ENCODE measurements around the gene RAD18.

The RAD18 gene

DNA sequence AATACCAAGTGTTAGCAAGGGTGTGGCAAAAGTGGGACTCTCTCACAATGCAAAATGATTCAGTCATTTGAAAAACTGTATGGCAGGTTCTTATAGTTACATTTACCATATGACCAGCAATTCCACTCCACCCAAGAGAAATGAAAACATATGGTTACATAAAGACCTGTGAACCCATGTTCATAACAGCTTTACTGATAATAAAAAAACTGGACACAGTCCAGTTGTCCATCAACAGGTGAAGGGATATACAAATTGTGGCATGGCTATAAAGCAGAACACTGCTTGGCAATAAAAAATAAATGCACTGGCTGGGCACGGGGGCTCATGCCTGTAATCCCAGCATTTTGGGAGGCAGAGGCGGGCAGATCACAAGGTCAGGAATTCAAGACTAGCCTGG lies 30.8 kb downstream of the RAD18 start:
- TF ChIP-seq, protein P1, sequence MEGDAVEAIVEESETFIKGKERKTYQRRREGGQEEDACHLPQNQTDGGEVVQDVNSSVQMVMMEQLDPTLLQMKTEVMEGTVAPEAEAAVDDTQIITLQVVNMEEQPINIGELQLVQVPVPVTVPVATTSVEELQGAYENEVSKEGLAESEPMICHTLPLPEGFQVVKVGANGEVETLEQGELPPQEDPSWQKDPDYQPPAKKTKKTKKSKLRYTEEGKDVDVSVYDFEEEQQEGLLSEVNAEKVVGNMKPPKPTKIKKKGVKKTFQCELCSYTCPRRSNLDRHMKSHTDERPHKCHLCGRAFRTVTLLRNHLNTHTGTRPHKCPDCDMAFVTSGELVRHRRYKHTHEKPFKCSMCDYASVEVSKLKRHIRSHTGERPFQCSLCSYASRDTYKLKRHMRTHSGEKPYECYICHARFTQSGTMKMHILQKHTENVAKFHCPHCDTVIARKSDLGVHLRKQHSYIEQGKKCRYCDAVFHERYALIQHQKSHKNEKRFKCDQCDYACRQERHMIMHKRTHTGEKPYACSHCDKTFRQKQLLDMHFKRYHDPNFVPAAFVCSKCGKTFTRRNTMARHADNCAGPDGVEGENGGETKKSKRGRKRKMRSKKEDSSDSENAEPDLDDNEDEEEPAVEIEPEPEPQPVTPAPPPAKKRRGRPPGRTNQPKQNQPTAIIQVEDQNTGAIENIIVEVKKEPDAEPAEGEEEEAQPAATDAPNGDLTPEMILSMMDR (IDR thresholded peaks at IDR 0.05; ENCODE audit: low read depth, low read length): no peak

DNA sequence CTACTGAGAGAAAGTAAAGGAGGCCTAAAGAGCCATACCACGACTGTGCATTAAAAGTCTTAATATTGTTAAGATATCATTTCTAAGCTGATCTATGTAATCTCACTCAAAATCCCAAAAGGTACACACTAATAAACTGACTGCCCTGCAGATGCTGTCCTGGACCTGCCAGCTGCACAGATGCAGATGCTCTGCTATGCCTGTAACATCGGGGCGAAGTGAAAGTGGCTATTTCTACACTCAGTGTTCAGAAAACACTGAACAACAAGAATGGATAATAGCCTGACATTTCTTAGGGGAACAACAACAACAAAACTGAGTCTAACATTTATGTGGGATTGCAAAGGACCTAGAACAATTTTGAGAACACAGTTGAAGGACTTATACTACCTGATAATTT lies 31.9 kb downstream of the RAD18 start:
- no peak for DNase-seq (ENCODE audit: extremely low read depth, low read depth)
- TF ChIP-seq, protein P1 (IDR thresholded peaks at IDR 0.05; ENCODE audit: low read depth, low read length): no peak

More for the DNA sequence above, 30.8 kb downstream of the RAD18 start:
- no peak for DNase-seq (ENCODE audit: extremely low read depth, low read depth)

DNA sequence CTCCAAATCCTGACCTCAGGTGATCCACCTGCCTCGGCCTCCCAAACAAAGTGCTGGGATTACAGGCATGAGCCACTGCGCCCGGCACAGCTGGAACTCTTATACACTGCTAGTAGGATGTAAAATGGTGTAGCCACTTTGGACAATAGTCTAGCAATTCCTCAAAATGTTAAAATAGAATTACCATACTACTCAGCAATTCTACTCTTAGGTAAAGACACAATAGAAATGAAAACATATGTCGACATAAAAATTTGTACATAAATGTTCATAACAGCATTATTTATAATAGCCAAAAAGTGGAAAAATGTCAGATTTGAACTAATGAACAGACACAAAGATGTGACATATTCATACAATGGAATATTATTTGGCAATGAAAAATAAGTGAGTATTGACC lies 33.4 kb downstream of the RAD18 start:
- TF ChIP-seq, protein P1 (IDR thresholded peaks at IDR 0.05; ENCODE audit: low read depth, low read length): no peak
- DNase-seq (ENCODE audit: extremely low read depth, low read depth): no peak

DNA sequence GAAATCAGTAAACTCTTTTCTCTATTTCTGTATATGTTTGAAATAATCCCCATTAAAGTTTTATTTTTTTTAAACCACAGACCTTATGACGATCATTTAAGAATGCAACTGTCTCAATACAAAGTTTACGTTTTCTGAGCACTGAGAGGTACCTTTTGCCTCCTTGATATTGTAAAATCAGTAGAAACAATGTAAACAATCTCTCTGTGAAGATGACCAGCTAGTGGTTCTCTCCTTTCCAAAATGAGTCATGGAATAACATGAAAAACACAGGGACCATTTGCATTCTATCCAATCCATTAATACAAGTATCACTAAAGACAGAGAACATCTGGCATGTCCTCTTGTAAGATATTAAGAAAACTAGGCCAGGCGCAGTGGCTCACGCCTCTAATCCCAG lies 48.8 kb downstream of the RAD18 start:
- TF ChIP-seq, protein P1 (IDR thresholded peaks at IDR 0.05; ENCODE audit: low read depth, low read length): no peak
- DNase-seq (ENCODE audit: extremely low read depth, low read depth): no peak

DNA sequence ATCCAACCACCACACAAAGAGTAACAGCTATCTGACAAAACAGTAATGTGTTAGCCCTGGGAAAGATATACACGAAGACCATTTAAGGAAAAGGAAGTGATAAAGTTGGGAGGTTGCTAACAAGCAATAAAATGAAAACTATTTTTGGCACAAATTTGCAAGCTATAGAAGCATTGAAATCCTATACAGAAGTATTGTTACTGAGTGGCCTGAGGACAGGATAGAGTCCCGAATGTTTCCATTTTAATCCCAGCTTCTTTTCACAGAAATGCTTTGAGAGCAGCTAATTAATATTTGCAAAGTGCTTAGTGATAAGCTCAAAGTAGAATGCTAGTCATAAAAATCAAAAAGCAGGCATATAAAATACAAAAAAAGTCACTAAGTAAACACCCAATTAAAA lies 51.5 kb downstream of the RAD18 start:
- DNase-seq (ENCODE audit: extremely low read depth, low read depth): no peak
- TF ChIP-seq, protein P1 (IDR thresholded peaks at IDR 0.05; ENCODE audit: low read depth, low read length): no peak

DNA sequence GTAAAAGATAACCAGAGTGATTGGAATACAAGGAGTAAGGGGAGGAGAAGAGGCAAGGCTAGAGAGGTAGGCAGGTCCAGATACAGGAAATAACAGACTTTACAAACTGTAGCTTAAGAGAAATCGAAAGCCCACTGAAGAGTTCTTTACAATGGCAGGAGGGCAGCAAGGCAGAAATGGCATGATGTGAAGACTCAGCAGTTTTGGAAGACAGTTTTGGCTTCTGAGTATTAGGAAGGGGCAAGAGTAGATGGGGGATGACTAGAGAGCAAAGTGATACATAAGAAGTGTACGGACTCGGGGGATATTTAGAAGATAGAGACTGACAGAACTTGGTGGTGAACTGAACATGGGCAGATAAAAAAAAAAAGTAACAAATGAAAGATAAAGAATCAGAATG lies 54.1 kb downstream of the RAD18 start:
- no peak for DNase-seq (ENCODE audit: extremely low read depth, low read depth)
- TF ChIP-seq, protein P1 (IDR thresholded peaks at IDR 0.05; ENCODE audit: low read depth, low read length): no peak

DNA sequence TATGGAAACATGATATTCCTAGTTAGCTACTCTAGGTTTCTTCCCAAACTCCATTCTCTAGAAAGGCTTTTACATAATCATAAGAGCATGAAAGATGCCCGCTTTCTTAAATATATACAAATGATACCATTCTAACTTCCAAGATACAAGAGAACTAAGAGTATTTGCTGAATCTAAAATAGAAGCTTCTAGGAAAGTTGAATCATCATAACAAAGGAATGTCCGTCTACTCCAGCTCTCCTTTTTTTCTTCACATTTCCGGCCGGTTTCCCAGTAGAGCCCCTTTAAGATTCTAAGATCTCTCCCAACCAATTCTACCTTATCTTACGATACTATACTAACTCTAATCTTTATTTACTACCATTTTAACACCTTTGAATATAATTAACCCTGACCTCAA lies 60.1 kb downstream of the RAD18 start:
- TF ChIP-seq, protein P1 (IDR thresholded peaks at IDR 0.05; ENCODE audit: low read depth, low read length): no peak
- no peak for DNase-seq (ENCODE audit: extremely low read depth, low read depth)

All from AG09319 (cell line).